GM12892 (cell line): ENCODE measurements around the gene PNPLA2.

Source experiments
- DNase-seq: peaks from one replicate; pipeline ENCODE4 v3.0.0; 2011; ENCODE audit not compliant: insufficient read length
- FAIRE-seq: peaks from 2 replicates; lab custom pipeline; 2011; peaks lifted over from hg19 to GRCh38; lab: Jason Lieb, UNC
- POLR2A ChIP-seq: IDR thresholded peaks from 2 replicates; pipeline ENCODE4 v1.6.1; 2011; ENCODE audit warnings: low read depth, low read length, control low read depth
- POLR2AphosphoS5 ChIP-seq: IDR thresholded peaks from 2 replicates; pipeline ENCODE4 v1.6.1; 2011; ENCODE audit warnings: low read depth, low read length, control low read depth
- TAF1 ChIP-seq: IDR thresholded peaks from 2 replicates; pipeline ENCODE4 v1.6.1; 2011; ENCODE audit warnings: low read depth, mild to moderate bottlenecking, control low read depth, low read length, borderline replicate concordance

Gene PNPLA2

DNA sequence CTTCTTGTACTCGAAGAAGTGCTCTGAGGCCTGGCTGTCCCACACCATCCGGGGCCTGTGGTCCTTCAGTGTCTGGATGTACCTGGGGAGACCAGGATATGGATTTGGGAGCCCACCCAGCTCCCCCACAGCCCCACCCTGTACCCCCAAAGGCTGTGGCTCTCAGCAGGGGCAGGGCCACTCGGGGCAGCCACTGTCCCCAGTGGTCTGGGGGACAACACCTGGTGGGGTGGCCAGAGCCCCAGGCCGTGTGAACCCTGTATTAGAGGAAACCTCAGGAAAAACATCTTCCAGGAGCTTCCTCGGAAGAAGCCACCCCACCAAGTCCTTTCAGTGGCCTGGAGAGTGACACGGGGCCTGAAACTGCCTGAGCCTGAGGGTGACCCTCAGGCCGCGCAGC is 51.7 kb downstream of the PNPLA2 start:
- TF ChIP-seq TAF1 (no peak), POLR2AphosphoS5 (no peak), POLR2A (no peak)
- DNase-seq (no peak), FAIRE-seq (no peak)

DNA sequence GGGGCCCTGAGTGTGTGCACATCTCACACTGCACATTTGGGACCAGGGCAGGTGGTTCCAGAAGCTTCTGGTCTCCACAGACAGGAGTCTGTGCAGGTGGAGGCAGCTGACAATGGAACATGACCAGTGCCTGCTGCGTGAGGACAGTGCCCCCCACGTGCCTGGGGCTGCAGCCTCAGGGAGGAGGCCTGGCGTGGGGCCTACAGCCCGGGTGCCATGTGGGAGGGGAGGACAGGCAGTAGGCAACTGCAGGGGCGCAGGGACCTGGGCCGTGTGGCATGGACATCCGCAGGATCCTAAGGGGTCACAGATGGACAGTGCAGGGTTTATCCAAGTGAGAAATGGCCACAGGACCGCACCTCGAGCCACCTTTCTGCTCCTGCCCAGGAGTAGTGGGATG is 52.8 kb downstream of the PNPLA2 start:
- FAIRE-seq (no peak), DNase-seq (no peak)
- TF ChIP-seq POLR2AphosphoS5 (no peak), POLR2A (no peak), TAF1 (no peak)

DNA sequence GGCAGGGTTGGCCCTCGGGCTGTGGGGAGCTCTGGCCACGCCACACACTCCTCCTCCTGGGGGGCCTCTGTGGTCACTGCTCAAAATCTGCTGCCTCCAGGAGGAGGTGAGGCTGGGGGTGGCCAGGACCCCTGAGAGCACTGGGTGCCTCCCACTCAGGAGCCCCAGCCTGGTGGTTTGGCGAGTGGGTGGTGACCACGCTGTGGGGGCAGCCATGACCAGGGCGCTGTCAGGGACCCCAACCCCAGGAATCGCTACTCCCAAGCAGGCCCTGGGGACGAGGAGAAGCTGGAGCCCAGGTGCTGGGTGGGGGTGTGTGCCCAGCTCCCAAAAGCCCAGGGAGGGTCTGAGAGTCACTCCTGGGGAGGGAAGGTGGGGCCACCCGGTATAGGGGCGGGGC is 54.1 kb downstream of the PNPLA2 start:
- TF ChIP-seq POLR2A: no peak
- no peak for TF ChIP-seq TAF1
- FAIRE-seq: no peak
- no peak for DNase-seq

DNA sequence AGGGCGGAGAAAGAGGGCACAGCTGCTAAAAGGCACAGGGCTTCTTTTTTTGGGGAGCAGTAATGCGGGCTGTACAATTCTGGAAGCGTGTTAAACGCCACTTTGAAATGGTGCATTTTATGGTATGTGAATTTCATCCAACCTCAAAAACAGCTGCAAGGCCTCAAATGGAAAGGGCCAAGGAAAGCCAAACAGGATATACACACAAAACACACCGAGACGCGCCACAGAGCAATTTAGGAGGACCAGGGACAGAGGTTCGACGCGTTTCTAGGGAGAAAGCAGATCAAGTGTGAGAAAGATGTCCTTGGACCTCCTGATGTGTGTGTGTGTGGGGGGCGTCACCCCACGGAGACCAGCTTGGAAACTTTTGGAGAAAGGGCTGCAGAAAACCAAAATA is 55.0 kb downstream of the PNPLA2 start:
- DNase-seq: no peak
- TF ChIP-seq POLR2AphosphoS5 (no peak), TAF1 (no peak), POLR2A (no peak)
- no peak for FAIRE-seq
